K562 (cell line): ENCODE measurements around the gene ADGRA3. TPM values are rescaled to one million over a fixed set of nuclear protein-coding genes. Genes with fewer than 3 reads are reported as not detected.

Experiments
- ATAC-seq: fragments of 200-7000 bp; cut with Tn5 transposase; 3 replicates; pipeline ENCODE4 v1.9.1; 2020; ENCODE audit warnings: moderate library complexity
- BruUV-seq: library from RNA; stranded (reverse); fragments of 400-500 nt; replicated peaks from 2 replicates; lab custom pipeline; 2021; lab: Mats Ljungman, UMichigan
- CTCF ChIA-PET: fragments of 300-600 bp; formaldehyde crosslinking; extraction: SDS; loops from one replicate; lab custom pipeline; 2021; ENCODE audit warnings: low intra/inter-chr PET ratio; lab: Yijun Ruan, JAX
- POLR2A ChIA-PET: fragments of 300-600, 350-650 bp; sonication (Branson Sonifier 250); formaldehyde crosslinking; extraction: SDS; loops from one replicate; lab custom pipeline; 2021; ENCODE audit warnings: antibody characterized with exemption, inconsistent platforms; lab: Yijun Ruan, JAX
- DNase-seq, 4 experiments: peaks; one replicate each; pipeline versions ENCODE4 v3.0.0 to v3.0.0-alpha.2; 2011 to 2018; ENCODE audit warnings: low spot score in 3 of 4, mixed read lengths in 3 of 4; ENCODE audit errors: extremely low read depth in 1 of 4
- FAIRE-seq: peaks from 2 replicates; lab custom pipeline; 2011; peaks lifted over from hg19 to GRCh38; lab: Jason Lieb, UNC
- H2AFZ ChIP-seq: 2 replicates; pipeline ENCODE4 v1.6.0; 2011; ENCODE audit warnings: low read depth, low read length, control low read depth, inconsistent platforms
- H3K27ac ChIP-seq: fragments of 200-600 bp; 3 replicates; pipeline ENCODE4 v1.8.0; 2011; ENCODE audit warnings: low read depth, mild to moderate bottlenecking, control low read depth, inconsistent platforms, low read length, moderate library complexity, mixed read lengths; ENCODE audit errors: extremely low read depth
- H3K27me3 ChIP-seq, 2 experiments: fragments of 300-600 bp in 1 of 2; 2 replicates in 1 of 2; 3 replicates in 1 of 2; pipeline versions ENCODE4 v1.6.0 to v1.8.0; 2011; ENCODE audit warnings: inconsistent platforms in 2 of 2, low read length in 2 of 2, mild to moderate bottlenecking in 1 of 2, mixed read lengths in 1 of 2, moderate library complexity in 1 of 2; ENCODE audit not compliant: control insufficient read depth in 2 of 2, insufficient read depth in 2 of 2
- H3K36me3 ChIP-seq: fragments of 300-600 bp; 3 replicates; pipeline ENCODE4 v1.8.0; 2011; ENCODE audit warnings: mild to moderate bottlenecking, low read length, inconsistent platforms; ENCODE audit not compliant: control insufficient read depth, insufficient read depth
- H3K4me1 ChIP-seq, 2 experiments: fragments of 200-600 bp in 1 of 2; replicated peaks in 1 of 2; 2 replicates in 1 of 2; 3 replicates in 1 of 2; pipeline versions ENCODE4 v1.5.1 to v1.8.0; 2011; ENCODE audit warnings: inconsistent platforms in 2 of 2, low read length in 2 of 2, mild to moderate bottlenecking in 1 of 2, mixed read lengths in 1 of 2, moderate library complexity in 1 of 2; ENCODE audit not compliant: control insufficient read depth in 2 of 2, insufficient read depth in 2 of 2
- H3K4me2 ChIP-seq: 2 replicates; pipeline ENCODE4 v1.6.1; 2011; ENCODE audit warnings: low read length, control low read depth, inconsistent platforms, mixed read lengths; ENCODE audit not compliant: insufficient read depth
- H3K4me3 ChIP-seq: fragments of 200-600 bp; sonication (generic), shearing (Covaris generic); 2 replicates; pipeline ENCODE4 v1.5.1; 2016; ENCODE audit warnings: control low read depth, inconsistent platforms
- H3K79me2 ChIP-seq: fragments of 200-600 bp; 3 replicates; pipeline ENCODE4 v1.8.0; 2011; ENCODE audit warnings: low read length, inconsistent platforms; ENCODE audit not compliant: control insufficient read depth, insufficient read depth
- H3K9ac ChIP-seq, 2 experiments: 2 replicates each; pipeline versions ENCODE4 v1.6.0 to v1.6.1; 2011; ENCODE audit warnings: low read depth in 2 of 2, low read length in 2 of 2, control low read depth in 1 of 2, inconsistent platforms in 1 of 2, mild to moderate bottlenecking in 1 of 2, mixed read lengths in 1 of 2; ENCODE audit not compliant: insufficient read depth in 1 of 2
- H3K9me1 ChIP-seq: one replicate; pipeline ENCODE4 v1.6.0; 2011; ENCODE audit warnings: inconsistent platforms, mild to moderate bottlenecking, low read length, moderate library complexity; ENCODE audit not compliant: control insufficient read depth, insufficient read depth
- H3K9me3 ChIP-seq: replicated peaks from 2 replicates; pipeline ENCODE4 v1.5.1; 2011; ENCODE audit warnings: low read depth, low read length, inconsistent platforms; ENCODE audit not compliant: control insufficient read depth, insufficient read depth
- H4K20me1 ChIP-seq: replicated peaks from 2 replicates; pipeline ENCODE4 v1.6.1; 2011; ENCODE audit warnings: low read length, inconsistent platforms, mixed read lengths; ENCODE audit not compliant: control insufficient read depth, insufficient read depth
- ATF7 ChIP-seq: fragments of 450-650 bp; IDR thresholded peaks from 2 replicates; pipeline ENCODE4 v1.7.1; 2014; ENCODE audit warnings: mild to moderate bottlenecking, moderate library complexity
- BRF1 ChIP-seq: IDR thresholded peaks from 3 replicates; pipeline ENCODE4 v1.6.1; 2011; ENCODE audit warnings: borderline replicate concordance, mild to moderate bottlenecking; ENCODE audit not compliant: insufficient read length; ENCODE audit errors: extremely low read depth
- FOXA3 ChIP-seq, 2 experiments: fragments of 450-650 bp in 1 of 2; sonication (generic) in 1 of 2; formaldehyde crosslinking; IDR thresholded peaks in 1 of 2; conservative IDR thresholded peaks in 1 of 2; 2 replicates each; pipeline versions ENCODE4 v1.4.0 to v1.8.0; 2020 to 2022; ENCODE audit warnings: mild to moderate bottlenecking in 2 of 2, missing genetic modification reagents in 1 of 2
- NCOR1 ChIP-seq: fragments of 450-650 bp; IDR thresholded peaks from 2 replicates; pipeline ENCODE4 v1.6.1; 2016; ENCODE audit warnings: mild to moderate bottlenecking, moderate library complexity
- SAFB ChIP-seq: fragments of 200-400 bp; formaldehyde crosslinking; IDR thresholded peaks from 2 replicates; pipeline ENCODE4 v1.6.1; 2017; ENCODE audit warnings: low read depth, low read length, borderline replicate concordance
- SMARCE1 ChIP-seq: fragments of 450-650 bp; IDR thresholded peaks from 2 replicates; pipeline ENCODE4 v1.7.1; 2016; ENCODE audit warnings: mild to moderate bottlenecking
- SREBF1 ChIP-seq: fragments of 150-350 bp; IDR thresholded peaks from 2 replicates; pipeline ENCODE4 v1.6.1; 2014; ENCODE audit warnings: antibody characterized with exemption, low read depth, low read length, borderline replicate concordance
- TBP ChIP-seq: optimal IDR thresholded peaks from 2 replicates; pipeline ENCODE3; 2011; ENCODE audit warnings: low read depth, low read length, improper control_type of control experiment
- TFE3 ChIP-seq: fragments of 450-650 bp; formaldehyde crosslinking; IDR thresholded peaks from 2 replicates; pipeline ENCODE4 v1.4.0; 2020; ENCODE audit warnings: mild to moderate bottlenecking, mixed read lengths
- ZNF197 ChIP-seq: fragments of 200-800 bp; sonication (Bioruptor generic); IDR thresholded peaks from 2 replicates; pipeline ENCODE4 v1.6.1; 2016; ENCODE audit warnings: low read depth, missing genetic modification characterization, missing compliant biosample characterization
- ZNF224 ChIP-seq: sonication (generic); formaldehyde crosslinking; IDR thresholded peaks from 2 replicates; pipeline ENCODE4 v1.8.0; 2022; ENCODE audit warnings: mild to moderate bottlenecking, missing genetic modification reagents
- ZNF280B ChIP-seq: fragments of 250-450 bp; sonication (Bioruptor Pico); IDR thresholded peaks from 2 replicates; pipeline ENCODE4 v1.5.1; 2021; ENCODE audit warnings: mild to moderate bottlenecking
- ZNF695 ChIP-seq: fragments of 450-650 bp; formaldehyde crosslinking; IDR thresholded peaks from 2 replicates; pipeline ENCODE4 v1.4.0; 2020; ENCODE audit warnings: mild to moderate bottlenecking, moderate library complexity
- WGBS: fragments of 100-300 bp; shearing (Covaris generic); methylation state at CpG from one replicate; pipeline ENCODE4 v1.1.6; 2016; ENCODE audit warnings: low coverage, mixed read lengths; ENCODE audit not compliant: insufficient coverage; ENCODE audit errors: missing lambda C conversion rate; 5-methylcytosine and 5-hydroxymethylcytosine counted together
- in situ Hi-C: fragments of 300-500 bp; cut with MboI; formaldehyde crosslinking; loops from 4 replicates; pipeline ENCODE4 v1.15.0; 2018; ENCODE audit warnings: inconsistent platforms, mixed read lengths
- intact Hi-C: fragments of 100-400 bp; cut with micrococcal nuclease; formaldehyde crosslinking; loops from 2 replicates; pipeline ENCODE4 v1.14.2; 2022
- polyA plus RNA-seq, 8 experiments: library from polyadenylated mRNA; depleted of rRNA in 4 of 8; stranded (reverse) in 5 of 8; unstranded in 3 of 8; fragments of >200 nt; fragmentation: Nextera tagmentation in 2 of 8; fragmentation: Illumina TruSeq in 1 of 8; extraction: Ambion mirVana in 2 of 8; extraction: Trizol in 1 of 8; gene quantifications; 2 replicates each; pipeline versions ENCODE4 v1.2.1 to v1.2.3, GENCODE V29; 2011 to 2014; ENCODE audit warnings: inconsistent platforms in 1 of 8, missing spikeins in 1 of 8
- total RNA-seq, 7 experiments: library from RNA; depleted of rRNA in 6 of 7; stranded (reverse); fragments of >200 nt in 6 of 7; fragmentation: Illumina TruSeq in 2 of 7; extraction: Trizol in 2 of 7; gene quantifications; 2 replicates each; pipeline versions ENCODE4 v1.2.1 to v1.2.3, GENCODE V29; 2011 to 2021; ENCODE audit warnings: low replicate concordance in 1 of 7
- TF ChIP-seq, protein P1 (sequence below): fragments of 450-650 bp; conservative IDR thresholded peaks from 2 replicates; pipeline ENCODE4 v1.6.1; 2016; ENCODE audit warnings: missing genetic modification characterization, low read depth, mild to moderate bottlenecking, control low read depth, missing compliant biosample characterization
- TF ChIP-seq, protein P2 (sequence below): sonication (generic); formaldehyde crosslinking; IDR thresholded peaks from 2 replicates; pipeline ENCODE4 v1.9.0; 2022; ENCODE audit warnings: mild to moderate bottlenecking, missing genetic modification reagents

ADGRA3 gene
- total and polyA plus RNA-seq, 9 of the 15 experiments (the other 6 are each of a cell fraction or from before 2014, with no cell fraction given), result 0.06 to 2.3 (median 0.27) TPM; not detected in 3

- no peaks in the 10 kb centered on the region for H3K79me2 ChIP-seq
- no peak overlapping the region for H3K9ac ChIP-seq
- no peak for TF ChIP-seq TBP
- TF ChIP-seq, protein P1, sequence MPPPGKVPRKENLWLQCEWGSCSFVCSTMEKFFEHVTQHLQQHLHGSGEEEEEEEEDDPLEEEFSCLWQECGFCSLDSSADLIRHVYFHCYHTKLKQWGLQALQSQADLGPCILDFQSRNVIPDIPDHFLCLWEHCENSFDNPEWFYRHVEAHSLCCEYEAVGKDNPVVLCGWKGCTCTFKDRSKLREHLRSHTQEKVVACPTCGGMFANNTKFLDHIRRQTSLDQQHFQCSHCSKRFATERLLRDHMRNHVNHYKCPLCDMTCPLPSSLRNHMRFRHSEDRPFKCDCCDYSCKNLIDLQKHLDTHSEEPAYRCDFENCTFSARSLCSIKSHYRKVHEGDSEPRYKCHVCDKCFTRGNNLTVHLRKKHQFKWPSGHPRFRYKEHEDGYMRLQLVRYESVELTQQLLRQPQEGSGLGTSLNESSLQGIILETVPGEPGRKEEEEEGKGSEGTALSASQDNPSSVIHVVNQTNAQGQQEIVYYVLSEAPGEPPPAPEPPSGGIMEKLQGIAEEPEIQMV (tag), result no peak
- no peak for TF ChIP-seq ZNF280B
- no peak for TF ChIP-seq SMARCE1
- TF ChIP-seq SAFB, result no peak
- no peak for TF ChIP-seq BRF1
- no peak for TF ChIP-seq ATF7
- no peak for TF ChIP-seq NCOR1
- no peak for TF ChIP-seq ZNF695 (CRISPR knock-in tag)
- no peak for TF ChIP-seq ZNF197 (CRISPR knock-in tag)
- no peak for TF ChIP-seq ZNF224
- no peak for TF ChIP-seq TFE3 (CRISPR knock-in tag)
- TF ChIP-seq SREBF1, result no peak
- TF ChIP-seq FOXA3 (CRISPR knock-in tag; conservative IDR thresholded peaks at IDR 0.05 in 1 of 2, IDR thresholded peaks at IDR 0.05 in 1 of 2), result no peak
- TF ChIP-seq, protein P2, sequence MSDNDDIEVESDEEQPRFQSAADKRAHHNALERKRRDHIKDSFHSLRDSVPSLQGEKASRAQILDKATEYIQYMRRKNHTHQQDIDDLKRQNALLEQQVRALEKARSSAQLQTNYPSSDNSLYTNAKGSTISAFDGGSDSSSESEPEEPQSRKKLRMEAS, result no peak
- no peaks in the 10 kb centered on the region for H3K9me1 ChIP-seq
- no peak for ATAC-seq
- DNase-seq, result no peak
- intact Hi-C loops (no loop called here), in situ Hi-C loops (no loop called here)
- no peak overlapping the region for H3K4me2 ChIP-seq
- no peak for FAIRE-seq
- BruUV-seq, result no TSS peak
- no peaks in the 10 kb centered on the region for H3K36me3 ChIP-seq
- ChIA-PET POLR2A (no interaction called here), CTCF (interaction anchor here (0.5 kb wide), 1 partner anchor 343 kb away, joined by 3 read pairs; no protein-coding TSS in a partner anchor)
- H3K27ac ChIP-seq, result no peak overlapping the region
- no peaks in the 10 kb centered on the region for H3K27me3 ChIP-seq
- no peaks in the 10 kb centered on the region for H3K9me3 ChIP-seq
- 0% methylated on average over 1 of the region's 1 CpG for WGBS
- no peak overlapping the region for H2AFZ ChIP-seq
- no peak overlapping the region for H3K4me3 ChIP-seq
- H4K20me1 ChIP-seq, result no peaks in the 10 kb centered on the region
- H3K4me1 ChIP-seq, result no peaks in the 10 kb centered on the region
Observed at GRCh38 chr4:22408474-22408873, 107.4 kb downstream of the ADGRA3 start.
